Measurements from ENCODE around the gene UBXN1. TPM values are rescaled to one million over a fixed set of nuclear protein-coding genes. Genes with fewer than 3 reads are reported as not detected.

Gene UBXN1
- total and polyA plus RNA-seq, 10 of the 15 experiments (the other 5 are each of a cell fraction or from before 2014, with no cell fraction given) = 7.0 to 173 (median 106) TPM

GRCh38 chr11:62709247-62710000 is 30.6 kb upstream of the UBXN1 start (continued):
- peak; percentile 37; the same call in 1 of the 2 replicates for TF ChIP-seq HSF1 (IDR thresholded peaks at IDR 0.05; ENCODE audit: low read depth, low read length)
- TF ChIP-seq NFYA (IDR thresholded peaks at IDR 0.05; ENCODE audit: borderline replicate concordance, low read depth, low read length) = no peak
- TF ChIP-seq HCFC1 (IDR thresholded peaks at IDR 0.05; ENCODE audit: low read length) = peak; percentile 92
- no peak for TF ChIP-seq FOXK2 (IDR thresholded peaks at IDR 0.05)
- TF ChIP-seq TCF3 (IDR thresholded peaks at IDR 0.05; ENCODE audit: borderline replicate concordance, insufficient read depth, low read depth, low read length) = no peak
- TF ChIP-seq IRF5 (IDR thresholded peaks at IDR 0.05; ENCODE audit: borderline replicate concordance) = no peak
- peak in 1 of 2 experiments; percentile 32; a peak in 1 of 4 replicates for TF ChIP-seq EP300 (IDR thresholded peaks at IDR 0.05; ENCODE audit: borderline replicate concordance in 1 of 2, control insufficient read depth in 1 of 2, low read depth in 2 of 2, low read length in 2 of 2)
- TF ChIP-seq CREB1 (IDR thresholded peaks at IDR 0.05; ENCODE audit: low read depth) = peak; percentile 79
- peak; percentile 97; the same call in 1 of the 2 replicates for TF ChIP-seq PML (IDR thresholded peaks at IDR 0.05; ENCODE audit: low read length)
- no peak for TF ChIP-seq SMC3 (IDR thresholded peaks at IDR 0.05; ENCODE audit: borderline replicate concordance, low read length)
- peak; percentile 84 for TF ChIP-seq SIX5 (IDR thresholded peaks at IDR 0.05; ENCODE audit: low read depth, low read length, severe bottlenecking)
- peak; percentile 72; the same call in 1 of the 2 replicates for TF ChIP-seq MTA3 (IDR thresholded peaks at IDR 0.05; ENCODE audit: borderline replicate concordance, low read length)
- 0 out of 2 replicates have a peak, but pooled peaks have one; percentile 28 for TF ChIP-seq STAT3 (IDR thresholded peaks at IDR 0.05; ENCODE audit: low read depth, low read length)
- no peak for TF ChIP-seq ASH2L (IDR thresholded peaks at IDR 0.05; ENCODE audit: borderline replicate concordance, low read depth)
- TF ChIP-seq HDGF (IDR thresholded peaks at IDR 0.05) = peak; percentile 88
- no peak for TF ChIP-seq ZNF217 (IDR thresholded peaks at IDR 0.05)
- peak; percentile 43; the same call in 1 of the 2 replicates for TF ChIP-seq ATF3 (IDR thresholded peaks at IDR 0.05; ENCODE audit: borderline replicate concordance, extremely low read depth, low read depth, low read length)
- TF ChIP-seq TARDBP (IDR thresholded peaks at IDR 0.05; ENCODE audit: borderline replicate concordance) = peak; percentile 83; the same call in 1 of the 2 replicates
- TF ChIP-seq NR2C1 (IDR thresholded peaks at IDR 0.05) = peak; percentile 95
- peak; percentile 69; the same call in 1 of the 2 replicates for TF ChIP-seq ZBTB40 (IDR thresholded peaks at IDR 0.05; ENCODE audit: borderline replicate concordance)
- no peak for TF ChIP-seq HDAC2 (IDR thresholded peaks at IDR 0.05)
- TF ChIP-seq ELK1 (IDR thresholded peaks at IDR 0.05; ENCODE audit: low read depth, low read length) = peak; percentile 90
